Activated CD4-positive, alpha-beta T cell treated with anti-CD3 and anti-CD28 coated beads, Interleukin-10, Interleukin-2, amounts not matched to agents 100 ng/mL and 50 ng/mL, durations not matched to agents 16 hours and 8 hours (primary cell): ENCODE measurements around the gene B3GAT1.

ENCODE experiments used
- DNase-seq: peaks from one replicate; pipeline ENCODE4 v3.0.0-alpha.2; 2020

The B3GAT1 gene

DNA sequence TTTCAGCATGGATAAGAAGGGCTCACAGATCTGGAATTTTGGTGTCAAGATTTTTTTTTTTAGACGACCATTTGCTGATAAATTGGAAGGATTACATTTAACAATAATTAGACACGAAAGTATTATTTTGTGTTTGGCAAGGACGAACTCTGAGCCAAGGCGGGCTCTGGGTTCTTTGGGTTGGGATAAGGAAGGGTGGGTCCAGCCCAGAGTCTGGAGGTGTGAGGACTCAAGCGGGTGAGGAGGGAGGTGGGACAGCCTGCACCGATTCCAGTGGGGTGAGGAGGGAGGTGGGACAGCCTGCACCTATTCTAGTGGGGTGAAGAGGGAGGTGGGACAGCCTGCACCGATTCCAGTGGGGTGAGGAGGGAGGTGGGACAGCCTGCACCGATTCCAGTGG is 4.1 kb downstream of the B3GAT1 start:
- no peak for DNase-seq

DNA sequence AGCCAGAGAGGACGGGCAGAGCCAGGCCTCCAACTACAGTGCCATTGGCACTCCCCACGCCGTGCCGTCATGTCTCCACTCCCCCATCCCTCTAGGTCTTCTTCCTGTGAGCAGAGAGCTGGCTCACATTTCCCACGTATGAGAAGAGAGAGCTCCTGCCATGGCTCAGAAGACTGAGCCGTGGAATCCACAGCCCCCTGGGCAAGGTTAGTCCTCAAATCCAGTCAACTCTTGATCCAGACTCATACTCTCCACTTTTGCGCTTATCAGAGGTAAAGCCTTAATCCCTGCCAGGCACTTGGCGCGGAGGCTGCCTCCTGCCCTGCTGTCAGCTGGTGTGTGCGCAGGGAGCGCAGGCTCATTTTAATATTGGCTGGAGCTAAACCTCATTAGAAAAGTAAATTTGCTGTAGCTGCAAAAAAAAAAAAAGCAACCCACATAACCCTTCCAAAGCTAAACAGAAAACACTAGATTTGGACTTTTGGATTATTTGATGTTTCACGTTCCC is 4.7 kb downstream of the B3GAT1 start:
- no peak for DNase-seq

DNA sequence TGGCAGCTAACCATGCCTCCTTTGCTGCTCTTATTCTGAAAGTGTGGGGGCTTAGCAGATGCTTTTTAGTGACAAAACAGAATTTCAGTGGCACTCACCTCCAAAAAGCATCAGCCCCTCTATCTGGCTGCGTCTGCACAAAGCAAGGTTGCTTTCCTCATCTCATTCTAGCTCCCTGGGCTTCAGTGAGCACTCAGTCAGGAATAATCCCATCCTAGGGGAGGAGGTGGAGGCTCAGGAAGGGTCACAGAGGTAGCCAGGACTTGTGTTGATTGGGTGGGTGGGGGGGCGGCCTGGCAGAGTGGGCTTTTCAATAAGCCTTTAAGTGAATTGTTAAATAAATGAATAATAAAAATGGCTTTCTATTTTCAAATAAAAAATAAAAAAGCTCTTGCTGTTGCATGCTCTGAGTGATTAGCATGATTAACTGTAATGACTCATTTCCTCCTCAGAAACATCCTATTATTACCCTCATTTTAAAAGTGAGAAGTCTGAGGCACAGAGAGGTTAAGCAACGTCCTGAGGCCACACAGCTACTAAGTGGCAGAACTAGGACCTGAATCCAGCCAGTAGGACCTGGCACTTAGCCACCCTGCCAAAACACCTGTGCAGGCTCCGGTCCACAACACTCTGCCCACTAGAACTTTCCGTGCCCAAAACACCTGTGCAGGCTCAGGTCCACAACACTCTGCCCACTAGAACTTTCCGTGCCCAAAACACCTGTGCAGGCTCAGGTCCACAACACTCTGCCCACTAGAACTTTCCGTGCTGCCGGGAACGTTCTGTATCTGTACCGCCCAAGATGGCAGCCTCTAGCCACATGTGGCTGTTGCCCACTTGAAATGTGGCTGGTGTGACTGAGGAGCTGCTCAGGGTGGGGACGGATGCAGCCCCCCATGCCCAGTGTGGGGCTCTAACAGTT is 5.5 kb downstream of the B3GAT1 start:
- DNase-seq: peak; percentile 20

DNA sequence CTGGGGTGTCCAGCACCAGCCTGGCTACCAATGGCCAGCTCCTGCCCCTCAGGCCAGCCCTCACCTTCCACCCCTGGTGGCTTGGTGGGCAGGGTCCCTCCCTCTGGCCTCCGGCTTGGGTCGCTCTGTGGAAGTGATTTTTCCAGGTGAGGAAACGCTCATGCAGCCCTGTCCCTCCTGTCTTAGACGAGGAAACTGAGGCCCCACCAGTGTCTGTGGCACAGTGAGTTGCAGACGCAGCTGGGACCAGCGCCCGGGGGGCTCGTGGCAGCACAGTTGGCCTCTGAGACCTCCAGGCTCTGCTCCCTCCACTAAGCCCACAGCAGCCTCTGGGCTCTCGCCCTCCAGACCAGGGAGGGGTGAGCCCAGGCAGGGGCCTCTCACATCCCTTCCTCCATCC is 6.2 kb downstream of the B3GAT1 start:
- DNase-seq: no peak

GRCh38 chr11:134405436-134405835 is 6.6 kb downstream of the B3GAT1 start:
- DNase-seq: no peak

GRCh38 chr11:134404575-134405341 is 7.3 kb downstream of the B3GAT1 start:
- DNase-seq: no peak

- no peak for DNase-seq
Observed at GRCh38 chr11:134402910-134403309, 9.1 kb downstream of the B3GAT1 start.

DNA sequence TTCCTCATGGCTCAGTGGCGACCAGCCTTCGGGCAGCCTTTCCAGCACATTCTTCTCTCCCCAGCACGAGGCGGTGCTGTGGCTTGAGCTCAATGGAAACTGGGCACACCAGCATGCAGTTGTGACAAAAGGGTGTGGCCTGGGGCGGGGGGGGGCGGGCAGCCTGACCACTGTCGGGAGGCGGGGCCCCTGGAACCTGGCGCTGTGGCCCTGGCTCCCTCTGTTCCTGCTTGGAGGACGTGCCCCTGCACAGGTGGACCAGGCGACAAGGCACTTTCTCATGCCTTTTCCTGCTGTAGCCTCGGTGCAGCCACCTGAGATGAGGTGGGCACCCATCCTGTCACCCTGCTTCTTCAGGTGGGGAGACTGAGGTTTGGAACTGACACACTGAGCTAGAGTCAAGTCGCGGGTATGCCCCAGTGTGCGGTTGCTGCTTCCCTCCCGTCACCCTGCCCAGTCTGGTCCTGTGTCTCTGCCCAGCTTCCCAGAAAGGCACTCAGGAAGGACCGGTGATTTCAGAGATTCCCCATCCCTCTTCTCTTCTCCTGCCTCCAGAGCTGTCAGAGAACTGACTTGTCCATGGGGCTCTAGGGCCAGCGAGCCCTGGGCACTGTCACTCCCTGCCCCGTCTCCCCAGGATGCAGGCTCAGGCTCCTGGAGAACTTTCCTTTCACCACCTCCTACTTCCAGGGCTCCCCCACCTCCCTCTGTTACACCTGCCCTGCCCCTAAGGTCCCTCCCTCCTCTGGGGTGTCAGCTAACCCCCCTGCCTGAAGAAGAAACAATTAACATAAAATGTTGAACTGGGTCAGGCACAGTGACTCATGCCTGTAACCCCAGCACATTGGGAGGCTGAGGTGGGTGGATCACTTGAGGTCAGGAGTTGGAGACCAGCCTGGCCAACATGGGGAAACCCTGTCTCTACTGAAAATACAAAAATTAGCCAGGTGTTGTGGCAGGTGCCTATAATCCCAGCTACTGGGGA is 9.9 kb downstream of the B3GAT1 start:
- DNase-seq: no peak

DNA sequence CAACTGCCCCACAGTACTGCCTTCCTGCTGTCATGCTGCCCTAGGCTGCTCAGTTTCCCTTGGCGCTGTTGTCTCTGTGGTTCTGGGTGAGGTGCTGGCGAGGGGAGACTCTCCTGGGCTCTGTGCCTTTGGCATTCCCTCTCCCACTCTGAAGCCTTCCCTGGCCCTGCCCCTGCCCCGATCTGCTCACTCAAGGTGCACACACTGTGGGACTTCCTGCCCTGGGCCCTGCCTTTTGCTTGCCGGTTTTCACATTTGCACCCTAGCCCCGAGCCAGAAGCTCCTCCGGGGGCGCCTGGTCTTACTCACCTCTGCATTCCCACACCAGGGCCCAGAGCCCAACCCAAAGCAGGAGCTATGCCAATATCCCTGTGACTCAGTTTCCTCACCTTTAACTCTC is 12.0 kb downstream of the B3GAT1 start:
- DNase-seq: no peak

DNA sequence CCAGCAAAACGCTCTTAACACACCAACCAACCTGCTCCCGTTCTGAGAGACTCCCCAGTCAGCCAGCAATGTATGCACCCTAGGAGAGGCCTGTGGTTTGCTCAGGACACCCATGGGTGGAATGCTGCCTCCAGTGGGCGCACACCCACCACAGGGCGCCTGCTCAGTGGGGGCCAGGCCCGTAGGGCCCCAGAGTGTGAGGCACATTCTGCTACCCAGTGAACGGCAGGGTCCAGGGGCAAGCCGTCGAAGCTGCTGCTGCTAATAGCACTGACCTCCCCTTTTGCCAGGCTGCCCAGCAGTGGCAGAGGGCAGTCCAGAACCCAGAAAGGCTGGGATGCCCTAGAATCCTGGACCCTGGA is 12.8 kb downstream of the B3GAT1 start:
- no peak for DNase-seq

DNA sequence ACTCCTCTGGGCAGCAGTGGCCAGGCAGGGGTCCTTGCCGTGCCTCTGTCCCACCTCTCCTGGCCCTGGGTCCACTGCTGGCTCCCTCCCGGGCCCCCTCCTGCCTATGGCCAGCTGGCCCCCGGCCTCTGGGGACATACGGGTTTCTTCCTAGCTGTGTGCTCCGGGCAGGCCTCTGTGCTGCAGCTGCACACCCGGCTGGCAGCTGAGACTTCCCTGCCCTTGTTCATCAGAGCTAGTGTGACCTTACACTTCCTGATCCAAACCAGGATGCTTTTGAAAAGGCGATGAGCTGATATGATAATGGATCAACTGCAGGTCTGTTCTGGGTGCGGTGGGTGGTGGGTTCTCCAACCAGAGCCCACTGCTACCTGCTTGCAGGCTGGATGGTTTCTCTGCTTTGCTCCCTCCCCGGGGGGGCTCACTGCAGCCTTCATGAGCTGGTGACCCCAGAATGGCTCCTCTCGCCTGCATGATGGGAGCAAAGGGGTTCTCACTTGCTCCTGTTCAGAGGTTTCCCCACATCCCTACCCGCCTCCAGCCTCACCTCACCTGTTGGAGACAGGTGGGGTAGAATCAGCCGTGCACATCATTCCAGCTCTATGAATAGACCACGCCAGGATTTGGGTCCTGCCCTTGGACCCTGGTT is 13.3 kb downstream of the B3GAT1 start:
- no peak for DNase-seq

DNA sequence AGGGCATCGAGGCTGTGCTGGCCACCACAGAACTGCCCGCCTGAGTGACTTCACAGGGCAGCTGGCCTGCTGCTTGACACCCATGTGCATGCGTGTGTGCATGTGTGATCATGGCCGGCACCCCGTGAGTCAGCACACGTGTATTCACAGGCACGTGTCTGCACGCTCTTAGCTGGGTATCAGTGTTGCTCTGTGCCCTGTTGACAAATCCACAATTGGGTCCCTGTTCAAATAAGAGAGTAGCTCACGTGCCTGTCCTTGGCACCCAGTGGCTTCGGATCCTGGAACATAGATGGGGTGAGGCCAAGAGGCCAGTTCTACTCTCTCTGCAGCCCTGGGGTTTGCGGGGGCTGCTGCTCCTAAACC is 14.0 kb downstream of the B3GAT1 start:
- DNase-seq: no peak

DNA sequence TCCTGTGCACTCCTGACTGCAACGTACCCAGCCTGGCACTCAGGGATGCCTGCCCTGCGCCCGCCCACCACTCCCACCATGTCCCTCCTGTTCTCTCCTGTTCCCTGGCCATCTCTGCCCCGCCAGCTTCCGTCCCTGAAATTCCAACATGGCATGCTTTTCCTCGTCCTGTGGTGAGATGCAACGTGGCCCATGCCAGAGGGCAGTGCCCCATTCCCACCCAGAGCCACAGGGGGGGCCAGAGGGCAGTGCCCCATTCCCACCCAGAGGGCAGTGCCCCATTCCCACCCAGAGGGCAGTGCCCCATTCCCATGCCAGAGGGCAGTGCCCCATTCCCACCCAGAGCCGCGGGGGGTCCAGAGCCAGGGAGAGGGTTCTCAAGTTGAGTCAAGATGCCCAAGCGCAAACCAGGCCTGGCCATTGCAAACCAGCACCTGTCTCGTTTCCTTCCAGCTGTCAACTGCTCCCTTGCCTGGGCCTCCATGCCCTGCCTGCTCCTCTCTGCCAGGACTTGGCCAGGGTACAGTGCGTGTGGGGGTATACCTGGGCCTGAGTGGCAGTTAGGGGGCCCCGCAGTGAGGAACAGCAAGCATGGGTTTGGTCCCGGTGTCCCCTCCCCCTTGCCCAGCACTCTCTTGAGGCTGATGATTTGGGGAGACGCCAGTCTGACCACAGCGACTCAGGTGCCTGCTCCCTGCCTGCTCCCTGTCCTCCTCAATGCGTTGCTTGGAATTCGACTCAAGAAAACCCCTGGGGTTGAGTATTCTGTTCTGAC is 14.6 kb downstream of the B3GAT1 start:
- DNase-seq: no peak

DNA sequence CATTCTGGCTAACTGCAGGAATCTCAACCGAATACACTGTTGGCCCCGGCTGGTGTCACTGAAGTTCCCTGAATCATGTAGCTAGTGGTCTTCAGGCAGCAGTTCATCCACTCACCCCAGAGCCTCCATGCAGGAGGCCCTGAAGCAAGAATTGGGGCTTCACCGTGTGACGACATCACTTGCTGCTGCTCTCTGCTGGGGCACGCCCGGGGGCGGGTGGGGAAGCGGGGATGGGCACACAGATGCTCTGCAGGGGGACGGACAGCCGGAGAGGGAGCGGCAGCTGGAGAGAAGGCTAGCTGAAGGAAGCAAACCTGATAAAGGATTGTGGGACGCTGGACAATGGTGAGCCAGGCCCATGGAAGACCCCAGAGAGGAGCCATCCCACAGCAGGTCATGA is 17.0 kb downstream of the B3GAT1 start:
- no peak for DNase-seq

DNA sequence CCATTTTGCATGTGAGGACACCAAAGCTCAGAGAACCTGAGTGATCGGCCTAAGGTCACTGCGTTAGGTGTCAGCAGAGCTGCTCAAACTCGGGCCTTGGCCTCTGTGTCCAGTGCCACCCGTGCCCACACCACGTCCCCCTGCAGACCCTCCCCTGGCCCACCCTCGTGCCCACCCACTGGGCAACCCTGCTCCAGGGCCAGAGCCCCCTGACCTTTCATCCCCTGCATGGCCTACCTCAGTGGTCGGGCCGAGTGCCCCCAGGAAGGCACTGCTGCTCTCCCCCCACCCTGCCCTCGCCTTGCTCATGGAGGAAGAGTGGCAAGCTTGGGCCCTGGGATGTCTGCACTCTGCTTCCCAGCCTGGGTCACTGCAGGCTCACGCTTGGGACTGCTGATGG is 17.7 kb downstream of the B3GAT1 start:
- DNase-seq: no peak

DNA sequence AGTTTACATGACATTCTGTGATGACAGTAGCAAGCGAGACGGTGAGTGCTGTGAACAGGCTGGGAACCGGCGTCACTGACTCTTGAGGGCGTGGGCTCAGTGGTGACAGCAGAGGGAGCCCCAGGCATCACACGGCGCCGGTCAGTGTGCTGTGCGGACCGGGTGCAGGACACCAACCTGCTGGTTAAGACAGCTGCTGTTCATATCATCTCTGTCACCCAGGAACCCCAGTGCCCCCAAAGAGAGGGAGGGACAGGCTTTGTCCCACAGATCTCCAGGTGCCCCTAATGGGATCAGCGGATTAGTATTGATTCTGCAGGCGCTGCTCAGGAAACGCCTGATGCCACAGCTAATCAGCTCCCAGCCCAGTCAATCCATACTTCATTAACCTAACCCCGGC is 18.4 kb downstream of the B3GAT1 start:
- DNase-seq: no peak

- no peak for DNase-seq
Observed at GRCh38 chr11:134392953-134393615, 19.0 kb downstream of the B3GAT1 start.

DNA sequence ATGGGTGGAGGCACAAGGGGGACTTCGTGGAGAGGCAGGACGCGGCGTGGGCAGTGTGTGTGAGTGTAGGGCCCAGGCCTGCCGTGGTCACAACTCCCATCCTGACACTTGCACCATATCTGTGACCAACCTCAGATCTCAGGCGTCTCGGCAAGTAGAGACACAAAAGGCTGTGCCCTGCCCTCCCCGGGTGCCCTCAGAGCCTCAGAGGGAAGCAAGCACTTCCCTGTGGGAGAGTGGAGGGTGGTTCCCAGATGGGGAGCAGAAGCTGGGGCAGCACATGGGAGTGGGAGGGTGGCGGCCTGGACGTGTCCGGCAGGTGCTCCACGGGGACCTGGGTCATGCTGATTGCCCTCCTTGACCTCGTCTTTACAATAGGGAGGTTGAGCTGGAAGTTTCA is 20.4 kb downstream of the B3GAT1 start:
- DNase-seq: no peak

DNA sequence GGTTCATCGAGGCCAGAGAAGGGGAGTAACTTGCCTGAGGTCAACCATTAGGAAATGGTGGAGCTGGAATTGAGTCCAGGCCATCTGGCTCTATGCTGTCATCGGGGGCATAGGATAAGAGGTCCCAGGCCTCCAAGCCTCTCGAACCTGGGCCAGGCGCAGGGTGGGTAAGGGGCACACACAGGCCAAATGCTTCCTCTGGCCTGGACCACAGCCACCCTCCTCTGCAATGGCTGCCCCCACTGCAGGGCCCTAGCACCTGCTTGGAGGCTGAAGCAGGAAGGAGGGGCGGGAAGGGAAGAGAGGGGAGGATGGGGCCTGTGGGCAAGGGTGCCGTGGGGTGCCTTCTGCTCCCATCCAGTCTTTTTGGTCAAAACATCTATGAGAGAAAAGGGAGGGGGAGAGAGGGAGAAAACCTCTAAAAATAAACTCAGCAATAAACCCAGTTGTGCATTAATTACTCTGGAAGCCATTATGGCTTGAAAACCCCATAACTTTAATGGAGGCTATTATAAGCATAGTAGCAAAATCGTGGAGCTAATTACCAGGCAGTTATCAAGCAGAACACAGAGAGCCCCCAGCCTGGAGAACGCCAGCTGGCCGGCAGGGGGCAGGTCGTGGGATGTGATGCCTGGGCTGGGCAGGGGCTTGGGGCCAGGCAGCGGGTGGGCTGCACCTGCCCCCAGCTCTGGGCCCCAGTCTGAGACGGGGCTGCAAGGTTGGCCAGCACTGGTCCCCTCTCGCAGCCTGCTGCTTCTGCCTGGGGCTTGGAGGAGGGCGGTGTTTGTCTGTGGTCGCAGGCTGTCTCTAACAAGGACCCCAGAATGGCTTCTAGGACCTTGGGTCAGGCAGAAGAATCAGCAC is 21.1 kb downstream of the B3GAT1 start:
- no peak for DNase-seq
